H1 (cell line): ENCODE results near the gene SDSL. TPM values are rescaled to one million over a fixed set of nuclear protein-coding genes. Genes with fewer than 3 reads are reported as not detected.

ENCODE experiments used
- CTCF ChIA-PET: fragments of 300-600 bp; sonication (Branson Sonifier 250); formaldehyde crosslinking; loops from one replicate; lab custom pipeline; 2021; ENCODE audit not compliant: partially characterized antibody; lab: Charles Lee
- POLR2A ChIA-PET: fragments of 300-600 bp; sonication (Branson Sonifier 250); formaldehyde crosslinking; loops from one replicate; lab custom pipeline; 2021; ENCODE audit warnings: inconsistent platforms; ENCODE audit not compliant: partially characterized antibody; lab: Charles Lee
- DNase-seq, 2 experiments: peaks; one replicate each; pipeline versions ENCODE4 v3.0.0 to v3.0.0-alpha.2; 2010 to 2022; ENCODE audit warnings: low spot score in 2 of 2, low read depth in 1 of 2, mixed read lengths in 1 of 2
- FAIRE-seq: peaks from 2 replicates; lab custom pipeline; 2011; peaks lifted over from hg19 to GRCh38; lab: Jason Lieb, UNC
- H2AFZ ChIP-seq: 2 replicates; pipeline ENCODE4 v1.8.1; 2012; ENCODE audit warnings: low read length, inconsistent platforms
- H2AK5ac ChIP-seq: 2 replicates; pipeline ENCODE4 v1.6.1; 2013; ENCODE audit warnings: low read depth, low read length
- H2BK120ac ChIP-seq: replicated peaks from 2 replicates; pipeline ENCODE3; 2013; ENCODE audit warnings: low read depth, low read length, inconsistent platforms
- H2BK12ac ChIP-seq: 2 replicates; pipeline ENCODE4 v1.6.1; 2013; ENCODE audit warnings: low read depth, low read length
- H2BK15ac ChIP-seq: 2 replicates; pipeline ENCODE4 v1.6.1; 2013; ENCODE audit warnings: low read length
- H2BK20ac ChIP-seq: 2 replicates; pipeline ENCODE4 v1.6.1; 2013; ENCODE audit warnings: low read length
- H2BK5ac ChIP-seq: 2 replicates; pipeline ENCODE4 v1.6.1; 2013; ENCODE audit warnings: low read depth, low read length
- H3K14ac ChIP-seq: 2 replicates; pipeline ENCODE4 v1.6.1; 2013; ENCODE audit warnings: inconsistent platforms; ENCODE audit not compliant: insufficient read length
- H3K18ac ChIP-seq: 2 replicates; pipeline ENCODE4 v1.6.1; 2013; ENCODE audit warnings: low read length; ENCODE audit errors: extremely low read depth
- H3K23ac ChIP-seq: 2 replicates; pipeline ENCODE4 v1.6.1; 2013; ENCODE audit warnings: inconsistent platforms; ENCODE audit not compliant: insufficient read length
- H3K23me2 ChIP-seq: 2 replicates; pipeline ENCODE4 v1.6.1; 2013; ENCODE audit warnings: low read depth, low read length
- H3K27ac ChIP-seq: 2 replicates; pipeline ENCODE4 v1.6.1; 2011; ENCODE audit warnings: low read depth, low read length, inconsistent platforms
- H3K27me3 ChIP-seq, 4 experiments: replicated peaks in 1 of 4; 1 replicate in 1 of 4; 2 replicates in 3 of 4; pipeline versions ENCODE4 v1.6.1 to v1.8.1; 2011 to 2013; ENCODE audit warnings: low read length in 3 of 4, mild to moderate bottlenecking in 3 of 4, inconsistent platforms in 2 of 4, mixed read lengths in 2 of 4, moderate library complexity in 1 of 4; ENCODE audit not compliant: control insufficient read depth in 3 of 4, insufficient read depth in 3 of 4; ENCODE audit errors: extremely low read depth in 1 of 4
- H3K36me3 ChIP-seq, 4 experiments: 2 replicates each; pipeline versions ENCODE4 v1.6.1 to v1.8.1; 2011 to 2013; ENCODE audit warnings: mild to moderate bottlenecking in 4 of 4, low read length in 3 of 4, moderate library complexity in 2 of 4, control low read depth in 1 of 4, inconsistent platforms in 1 of 4; ENCODE audit not compliant: insufficient read depth in 4 of 4, control insufficient read depth in 2 of 4
- H3K4ac ChIP-seq: replicated peaks from 2 replicates; pipeline ENCODE3; 2013; ENCODE audit warnings: low read length, low read depth, mixed read lengths, inconsistent platforms; ENCODE audit not compliant: insufficient read length
- H3K4me1 ChIP-seq, 4 experiments: replicated peaks in 1 of 4; 1 replicate in 1 of 4; 2 replicates in 3 of 4; pipeline versions ENCODE4 v1.6.1 to v1.8.1; 2011 to 2013; ENCODE audit warnings: low read length in 3 of 4, inconsistent platforms in 2 of 4, mixed read lengths in 1 of 4; ENCODE audit not compliant: insufficient read depth in 4 of 4, control insufficient read depth in 3 of 4
- H3K4me2 ChIP-seq, 2 experiments: 2 replicates each; pipeline versions ENCODE4 v1.6.1 to v1.8.1; 2011 to 2013; ENCODE audit warnings: low read depth in 2 of 2, low read length in 2 of 2, control low read depth in 1 of 2, inconsistent platforms in 1 of 2, mild to moderate bottlenecking in 1 of 2; ENCODE audit not compliant: insufficient read depth in 1 of 2
- H3K4me3 ChIP-seq, 4 experiments: fragments of 200-600, 300-600 bp in 1 of 4; sonication (generic), shearing (Covaris generic), sonication (Bioruptor Twin) in 1 of 4; 2 replicates each; pipeline versions ENCODE4 v1.5.1 to v1.8.1; 2011 to 2016; ENCODE audit warnings: low read length in 4 of 4, low read depth in 3 of 4, control low read depth in 2 of 4, inconsistent platforms in 2 of 4, mild to moderate bottlenecking in 2 of 4, mixed read lengths in 1 of 4, moderate library complexity in 1 of 4; ENCODE audit not compliant: insufficient read depth in 2 of 4; ENCODE audit errors: extremely low read depth in 1 of 4
- H3K56ac ChIP-seq: replicated peaks from 2 replicates; pipeline ENCODE3; 2013; ENCODE audit warnings: low read depth, mild to moderate bottlenecking, mixed read lengths, low read length, inconsistent platforms; ENCODE audit not compliant: insufficient read length
- H3K79me1 ChIP-seq: 2 replicates; pipeline ENCODE4 v1.6.1; 2013; ENCODE audit warnings: low read depth, low read length, control low read depth
- H3K79me2 ChIP-seq, 2 experiments: 2 replicates each; pipeline versions ENCODE4 v1.6.1 to v1.8.1; 2012 to 2013; ENCODE audit warnings: low read length in 2 of 2, mild to moderate bottlenecking in 2 of 2, inconsistent platforms in 1 of 2; ENCODE audit not compliant: insufficient read depth in 2 of 2, control insufficient read depth in 1 of 2
- H3K9ac ChIP-seq, 4 experiments: replicated peaks in 1 of 4; 1 replicate in 1 of 4; 2 replicates in 3 of 4; pipeline versions ENCODE4 v1.6.1 to v1.8.1; 2011 to 2013; ENCODE audit warnings: low read depth in 3 of 4, low read length in 3 of 4, control low read depth in 2 of 4, mild to moderate bottlenecking in 2 of 4, moderate library complexity in 2 of 4, inconsistent platforms in 1 of 4; ENCODE audit errors: extremely low read depth in 1 of 4
- H3K9me3 ChIP-seq, 2 experiments: 2 replicates each; pipeline versions ENCODE4 v1.6.1 to v1.8.1; 2012 to 2013; ENCODE audit warnings: mild to moderate bottlenecking in 2 of 2, moderate library complexity in 2 of 2, control low read depth in 1 of 2, inconsistent platforms in 1 of 2, low read depth in 1 of 2, low read length in 1 of 2, mixed read lengths in 1 of 2; ENCODE audit not compliant: insufficient read depth in 2 of 2
- H4K20me1 ChIP-seq, 2 experiments: replicated peaks in 1 of 2; 2 replicates each; pipeline versions ENCODE3 to v1.8.1; 2011 to 2013; ENCODE audit warnings: inconsistent platforms in 2 of 2, low read length in 2 of 2, mild to moderate bottlenecking in 1 of 2; ENCODE audit not compliant: insufficient read depth in 2 of 2, control insufficient read depth in 1 of 2
- H4K5ac ChIP-seq: 2 replicates; pipeline ENCODE4 v1.6.1; 2013; ENCODE audit warnings: low read length, low read depth, mixed read lengths, inconsistent platforms; ENCODE audit not compliant: insufficient read length
- H4K8ac ChIP-seq: 2 replicates; pipeline ENCODE4 v1.8.0; 2013; ENCODE audit warnings: mild to moderate bottlenecking, moderate library complexity, low read length, inconsistent platforms; ENCODE audit not compliant: insufficient read depth; ENCODE audit errors: extremely low read depth
- H4K91ac ChIP-seq: replicated peaks from 2 replicates; pipeline ENCODE3; 2013; ENCODE audit warnings: low read length, mixed read lengths, inconsistent platforms; ENCODE audit not compliant: insufficient read length
- E2F6 ChIP-seq: IDR thresholded peaks from 2 replicates; pipeline ENCODE4 v1.6.1; 2012; ENCODE audit warnings: inconsistent platforms
- EGR1 ChIP-seq: IDR thresholded peaks from 2 replicates; pipeline ENCODE4 v1.6.1; 2011; ENCODE audit warnings: low read depth, low read length, borderline replicate concordance
- KDM4A ChIP-seq: IDR thresholded peaks from one replicate; pipeline ENCODE4 v1.7.1; 2012; ENCODE audit warnings: low read depth, mild to moderate bottlenecking, moderate library complexity, low read length, inconsistent platforms; ENCODE audit not compliant: severe bottlenecking
- SUZ12 ChIP-seq: fragments of 200-600 bp; sonication (generic); IDR thresholded peaks from 2 replicates; pipeline ENCODE4 v1.6.1; 2012; ENCODE audit warnings: mild to moderate bottlenecking, inconsistent platforms, low read length, moderate library complexity, mixed read lengths
- YY1 ChIP-seq: IDR thresholded peaks from 2 replicates; pipeline ENCODE4 v1.6.1; 2011; ENCODE audit warnings: low read depth, mild to moderate bottlenecking, low read length
- WGBS, 2 experiments: shearing (Covaris generic) in 1 of 2; methylation state at CpG; one replicate each; pipeline versions ENCODE4 v1.1.6 to v1.1.7; 2013 to 2015; ENCODE audit warnings: low lambda C conversion rate in 2 of 2, mixed read lengths in 2 of 2, inconsistent platforms in 1 of 2, low coverage in 1 of 2, missing lambda C conversion rate in 1 of 2; ENCODE audit not compliant: insufficient replicate concordance in 2 of 2, insufficient coverage in 1 of 2, insufficient read length in 1 of 2; ENCODE audit errors: extremely low coverage in 1 of 2, missing lambda C conversion rate in 1 of 2; 5-methylcytosine and 5-hydroxymethylcytosine counted together
- polyA plus RNA-seq, 7 experiments: library from polyadenylated mRNA; depleted of rRNA in 3 of 7; stranded (reverse) in 5 of 7; unstranded in 2 of 7; fragments of >200 nt in 5 of 7; fragments of 200-250 nt in 2 of 7; gene quantifications; 1 replicate in 5 of 7; 2 replicates in 1 of 7; 4 replicates in 1 of 7; pipeline versions ENCODE4 v1.2.1 to v1.2.3, GENCODE V29; 2011 to 2013; ENCODE audit warnings: missing spikeins in 2 of 7, mixed read lengths in 2 of 7
- total RNA-seq: library from RNA; stranded (reverse); fragmentation: NEBNext Ultra II Directional; extraction: Animal tissue kit (Norgen Biotek cat#: 25700); gene quantifications from 2 replicates; pipeline ENCODE4 v1.2.1, GENCODE V29; 2021

Gene SDSL
- total and polyA plus RNA-seq, 2 of the 8 experiments (the other 6 are each of a cell fraction or from before 2014, with no cell fraction given): 0.69 to 1.3 TPM

DNA sequence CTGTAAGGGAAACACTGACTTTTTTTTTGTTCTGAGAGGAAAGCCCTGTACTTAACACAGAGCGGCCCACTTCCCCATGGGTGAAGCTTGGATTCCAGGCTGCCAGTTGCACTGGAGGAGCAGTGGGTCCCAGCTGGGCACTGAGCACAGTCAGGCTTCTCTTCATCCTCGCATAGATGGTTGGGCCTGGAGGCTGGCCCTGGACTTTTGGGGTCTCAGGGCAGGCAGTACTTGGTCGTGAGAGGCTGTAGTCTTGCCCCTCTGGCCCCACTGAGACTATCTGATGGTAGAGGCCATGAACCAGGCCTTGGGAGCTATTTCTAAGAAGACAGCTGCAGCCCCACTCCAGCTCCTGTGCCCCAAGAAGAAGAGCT, 55.6 kb downstream of the SDSL start:
- Histone ChIP-seq H3K36me3 (peaks cover 0 to 15% (median 0%) of the 10 kb centered on the region in 4 experiments; a peak in 1 of 8 replicates), H3K23ac (no peak overlapping the region), H3K4ac (no peak overlapping the region), H3K79me2 (peaks cover 0 to 6% of the 10 kb centered on the region in 2 experiments; a peak in 2 of 4 replicates), H2BK5ac (peak overlapping the region; percentile 42; the same call in 1 of the 2 replicates), H3K56ac (no peak overlapping the region), H4K8ac (no peak overlapping the region)
- CTCF ChIA-PET: interaction anchor here (0.6 to 4.7 kb wide), 9 partner anchors 9 to 432 kb away, joined by 3 to 30 read pairs (median 4); no protein-coding TSS in a partner anchor
- TF ChIP-seq SUZ12 (no peak), E2F6 (no peak), YY1 (no peak), EGR1 (no peak), KDM4A (peak; percentile 10)
- TF ChIP-seq, all 59 proteins: peak for 1
- H2BK15ac ChIP-seq: no peak overlapping the region
- no peak for FAIRE-seq
- H2BK20ac ChIP-seq: 0 out of 2 replicates have a peak overlapping the region, but pooled peaks have one; percentile 2
- H3K4me3 ChIP-seq: peak overlapping the region; percentile 33 to 57 (median 50); a peak in 5 of 8 replicates
- no peaks in the 10 kb centered on the region; the same call in 1 of the 2 replicates for H3K79me1 ChIP-seq
- H2AFZ ChIP-seq: no peak overlapping the region
- WGBS, 2 experiments: 10% methylated on average over 3 of the region's 3 CpGs; no CpG with 5 or more reads in 1 of the 2 experiments
- POLR2A ChIA-PET: interaction anchor here (0.8 to 3.7 kb wide), 5 partner anchors 9 to 159 kb away, joined by 3 to 15 read pairs (median 5); no protein-coding TSS in a partner anchor
- no peak overlapping the region for H3K27ac ChIP-seq
- H2BK120ac ChIP-seq: peak overlapping the region; percentile 5
- H4K91ac ChIP-seq: no peak overlapping the region
- H3K18ac ChIP-seq: peak overlapping the region; percentile 33; the same call in 1 of the 2 replicates
- no peak overlapping the region; a peak in 3 of 7 replicates for H3K9ac ChIP-seq
- peak overlapping the region; percentile 73 for H3K14ac ChIP-seq
- no peak for DNase-seq
- H4K5ac ChIP-seq: peak overlapping the region; percentile 20
- H2AK5ac ChIP-seq: no peak overlapping the region
- H3K9me3 ChIP-seq: no peaks in the 10 kb centered on the region
- peak overlapping the region; percentile 81 to 93 for H3K4me2 ChIP-seq
- H4K20me1 ChIP-seq: peaks cover 17 to 20% of the 10 kb centered on the region in 2 experiments
- H3K4me1 ChIP-seq: peaks cover 2 to 45% (median 28%) of the 10 kb centered on the region in 4 experiments
- H3K27me3 ChIP-seq: peaks cover 64 to 84% (median 83%) of the 10 kb centered on the region in 4 experiments
- H3K23me2 ChIP-seq: peaks cover 17% of the 10 kb centered on the region
- H2BK12ac ChIP-seq: 0 out of 2 replicates have a peak overlapping the region, but pooled peaks have one; percentile 3
